HepG2 (cell line): Measurements from ENCODE around the gene NOXA1. TPM values are rescaled to one million over a fixed set of nuclear protein-coding genes. Genes with fewer than 3 reads are reported as not detected.
A peak's percentile ranks its signal among the peaks of the same experiment; 100 is the strongest.

Experiments
- ATAC-seq: fragments of 200-7000 bp; cut with Tn5 transposase; 3 replicates; pipeline ENCODE4 v1.9.1; 2020; ENCODE audit warnings: mild to moderate bottlenecking, moderate library complexity
- BruUV-seq: library from RNA; stranded (reverse); fragments of 400-500 nt; replicated peaks from 2 replicates; lab custom pipeline; 2021; lab: Mats Ljungman, UMichigan
- CTCF ChIA-PET: fragments of 300-600 bp; formaldehyde crosslinking; extraction: SDS; loops from one replicate; lab custom pipeline; 2021; ENCODE audit warnings: low total read pairs, inconsistent platforms, low intra/inter-chr PET ratio; lab: Yijun Ruan, JAX
- POLR2A ChIA-PET: fragments of 350-600 bp; sonication (Branson Sonifier 250); formaldehyde crosslinking; loops from one replicate; lab custom pipeline; 2020; ENCODE audit warnings: antibody characterized with exemption, inconsistent platforms; lab: Yijun Ruan, JAX
- DNase-seq: peaks from one replicate; pipeline ENCODE4 v3.0.0-alpha.2; 2015; ENCODE audit warnings: low spot score
- FAIRE-seq: peaks from 3 replicates; lab custom pipeline; 2011; peaks lifted over from hg19 to GRCh38; lab: Jason Lieb, UNC
- H2AFZ ChIP-seq: one replicate; pipeline ENCODE4 v1.6.1; 2011; ENCODE audit warnings: low read length, inconsistent platforms
- H3K27ac ChIP-seq: fragments of 300-600 bp; 3 replicates; pipeline ENCODE4 v1.8.0; 2011; ENCODE audit warnings: mixed run types, mild to moderate bottlenecking, mixed read lengths, low read length, inconsistent platforms; ENCODE audit not compliant: insufficient read depth; ENCODE audit errors: extremely low read length
- H3K27me3 ChIP-seq, 2 experiments: fragments of 200-600 bp in 1 of 2; 2 replicates in 1 of 2; 3 replicates in 1 of 2; pipeline versions ENCODE4 v1.6.0 to v1.8.0; 2011; ENCODE audit warnings: low read length in 2 of 2, mild to moderate bottlenecking in 2 of 2, moderate library complexity in 2 of 2, inconsistent platforms in 1 of 2; ENCODE audit not compliant: insufficient read depth in 2 of 2, control insufficient read depth in 1 of 2
- H3K36me3 ChIP-seq, 2 experiments: fragments of 200-600 bp in 1 of 2; replicated peaks in 1 of 2; 2 replicates in 1 of 2; 3 replicates in 1 of 2; pipeline versions ENCODE4 v1.5.1 to v1.8.0; 2011; ENCODE audit warnings: low read length in 2 of 2, inconsistent platforms in 1 of 2; ENCODE audit not compliant: insufficient read depth in 2 of 2, control insufficient read depth in 1 of 2
- H3K4me1 ChIP-seq: 2 replicates; pipeline ENCODE4 v1.5.1; 2012; ENCODE audit warnings: low read length, inconsistent platforms; ENCODE audit not compliant: insufficient read depth
- H3K4me2 ChIP-seq: 2 replicates; pipeline ENCODE4 v1.6.0; 2011; ENCODE audit warnings: low read depth, low read length, inconsistent platforms
- H3K4me3 ChIP-seq, 3 experiments: fragments of 200-600 bp in 1 of 3; sonication (generic), shearing (Covaris generic) in 1 of 3; replicated peaks in 1 of 3; 2 replicates each; pipeline ENCODE4 v1.5.1; 2011 to 2016; ENCODE audit warnings: low read length in 3 of 3, inconsistent platforms in 2 of 3, low read depth in 2 of 3, mild to moderate bottlenecking in 2 of 3, control low read depth in 1 of 3, mixed read lengths in 1 of 3; ENCODE audit not compliant: insufficient read depth in 1 of 3
- H3K79me2 ChIP-seq: one replicate; pipeline ENCODE4 v1.6.1; 2011; ENCODE audit warnings: low read length, inconsistent platforms; ENCODE audit not compliant: insufficient read depth
- H3K9ac ChIP-seq: 2 replicates; pipeline ENCODE4 v1.6.0; 2011; ENCODE audit warnings: mild to moderate bottlenecking, low read depth, low read length, inconsistent platforms; ENCODE audit not compliant: insufficient read depth
- H3K9me3 ChIP-seq: 2 replicates; pipeline ENCODE4 v1.5.1; 2012; ENCODE audit warnings: mild to moderate bottlenecking, low read length
- H4K20me1 ChIP-seq: 2 replicates; pipeline ENCODE4 v1.6.0; 2011; ENCODE audit warnings: inconsistent platforms, mild to moderate bottlenecking, low read length, moderate library complexity; ENCODE audit not compliant: insufficient read depth
- BCLAF1 ChIP-seq: fragments of 450-650 bp; IDR thresholded peaks from 2 replicates; pipeline ENCODE4 v1.6.1; 2017; ENCODE audit warnings: mild to moderate bottlenecking
- ZNF263 ChIP-seq: sonication (generic); formaldehyde crosslinking; IDR thresholded peaks from 2 replicates; pipeline ENCODE4 v1.4.0; 2020; ENCODE audit warnings: missing genetic modification reagents
- WGBS: methylation state at CpG from one replicate; pipeline ENCODE4 v1.1.6; 2017; ENCODE audit warnings: low lambda C conversion rate; 5-methylcytosine and 5-hydroxymethylcytosine counted together
- in situ Hi-C: cut with HindIII; loops from 2 replicates; pipeline ENCODE4 v1.10.0; 2017; ENCODE audit warnings: low pct_unique_long_range_greater_than_20kb; ENCODE audit not compliant: extremely low pct_ligation_motif_present
- intact Hi-C: fragments of 100-400 bp; cut with micrococcal nuclease; formaldehyde crosslinking; loops from one replicate; pipeline ENCODE4 v1.10.0; 2022; ENCODE audit not compliant: unreplicated experiment
- polyA plus RNA-seq, 8 experiments: library from polyadenylated mRNA; depleted of rRNA in 3 of 8; stranded (reverse) in 7 of 8; unstranded in 1 of 8; fragments of >200 nt; fragmentation: Illumina TruSeq in 4 of 8; extraction: Trizol in 4 of 8; gene quantifications; 2 replicates each; pipeline versions ENCODE4 v1.2.1 to v1.2.3, GENCODE V29; 2011 to 2016; ENCODE audit warnings: low read depth in 4 of 8, missing spikeins in 1 of 8, mixed read lengths in 1 of 8; ENCODE audit not compliant: insufficient read depth in 1 of 8
- total RNA-seq, 5 experiments: library from RNA; depleted of rRNA; stranded (reverse); fragments of >200 nt; fragmentation: Illumina TruSeq; extraction: Trizol; gene quantifications; 2 replicates each; pipeline ENCODE4 v1.2.3, GENCODE V29; 2016; ENCODE audit warnings: low read depth in 1 of 5

NOXA1 gene
- total and polyA plus RNA-seq, 2 of the 13 experiments (the other 11 are each of a cell fraction or from before 2014, with no cell fraction given): 0.78 to 1.2 TPM

DNA sequence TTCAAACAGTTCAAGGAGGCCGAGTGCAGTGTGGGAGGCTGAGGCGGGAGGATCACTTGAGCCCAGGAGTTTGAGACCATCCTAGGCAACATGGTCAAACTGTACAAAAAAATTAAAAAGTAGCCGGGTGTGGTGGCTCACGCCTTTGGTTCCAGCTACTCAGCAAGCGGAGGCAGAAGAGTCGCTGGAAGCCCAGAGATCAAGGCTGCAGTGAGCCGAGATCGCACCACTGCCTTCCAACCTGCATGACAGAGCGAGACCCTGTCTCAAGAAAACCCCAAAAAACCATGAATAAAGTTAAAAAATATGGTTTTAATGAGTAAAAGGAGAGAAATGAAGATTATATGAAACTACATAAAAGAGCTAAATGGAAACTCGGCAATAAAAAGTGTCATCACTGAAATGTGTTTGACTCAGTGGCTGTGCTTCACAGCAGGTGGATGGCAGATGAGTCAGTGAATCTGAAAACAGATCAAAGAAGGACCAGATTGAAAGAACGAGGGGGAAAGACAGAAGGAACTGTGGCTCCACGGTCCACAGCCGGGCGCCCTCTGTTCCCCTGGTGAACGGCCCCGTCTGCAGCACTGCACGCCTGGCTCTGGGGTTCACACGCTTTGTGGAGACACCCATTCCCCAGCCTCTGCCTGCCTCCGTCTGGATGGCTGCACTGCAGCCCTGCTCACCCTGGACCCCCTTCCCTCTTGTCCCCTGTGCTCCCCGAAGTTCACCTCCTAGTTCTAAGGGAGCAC is 25.3 kb upstream of the NOXA1 start:
- H3K9me3 ChIP-seq: no peaks in the 10 kb centered on the region
- H3K27ac ChIP-seq: no peak overlapping the region
- no peak overlapping the region for H2AFZ ChIP-seq
- in situ Hi-C loops: no loop called here
- no peaks in the 10 kb centered on the region for H3K27me3 ChIP-seq
- no peak for FAIRE-seq
- intact Hi-C loops: no loop called here
- peaks cover 26% of the 10 kb centered on the region for H3K4me1 ChIP-seq
- no TSS peak for BruUV-seq
- no peak for DNase-seq
- POLR2A ChIA-PET: no interaction called here
- ATAC-seq: no peak
- no peaks in the 10 kb centered on the region for H3K79me2 ChIP-seq
- H3K9ac ChIP-seq: no peak overlapping the region
- H4K20me1 ChIP-seq: no peaks in the 10 kb centered on the region
- no peak overlapping the region for H3K4me3 ChIP-seq
- CTCF ChIA-PET: no interaction called here
- TF ChIP-seq BCLAF1: no peak
- 0 out of 2 replicates have a peak, but pooled peaks have one; percentile 40 for TF ChIP-seq ZNF263
- no peaks in the 10 kb centered on the region for H3K36me3 ChIP-seq
- WGBS: 90% methylated on average over 20 of the region's 20 CpGs
- H3K4me2 ChIP-seq: no peak overlapping the region
